Tibial nerve (tissue), 4 donors: ENCODE measurements around the gene RIMS1. TPM values are rescaled to one million over a fixed set of nuclear protein-coding genes. Genes with fewer than 3 reads are reported as not detected.

Source experiments
- DNase-seq, 2 donors: peaks; one replicate each; pipeline ENCODE4 v3.0.0-alpha.2; 2019; ENCODE audit warnings: low spot score in 2 of 2
- H3K27ac ChIP-seq, 4 donors: fragments of 200-600 bp; sonication (generic) in 3 of 4; one replicate each; pipeline ENCODE4 v1.5.1; 2017 to 2019; ENCODE audit warnings: mild to moderate bottlenecking in 1 of 4
- H3K27me3 ChIP-seq, 2 donors: fragments of 200-600 bp; sonication (generic) in 1 of 2; one replicate each; pipeline versions ENCODE4 v1.5.1 to v1.6.0; 2017 to 2019
- H3K36me3 ChIP-seq, 3 donors: fragments of 200-600 bp; sonication (generic); one replicate each; pipeline ENCODE4 v1.5.1; 2018 to 2019
- H3K4me1 ChIP-seq, 4 donors: fragments of 200-600 bp; sonication (generic) in 3 of 4; one replicate each; pipeline ENCODE4 v1.5.1; 2017 to 2019
- H3K4me3 ChIP-seq, 4 donors: fragments of 200-600 bp; sonication (generic) in 3 of 4; one replicate each; pipeline ENCODE4 v1.5.1; 2017 to 2019; ENCODE audit warnings: mild to moderate bottlenecking in 1 of 4, moderate library complexity in 1 of 4
- H3K9me3 ChIP-seq, 4 donors: fragments of 200-600 bp; sonication (generic) in 3 of 4; one replicate each; pipeline ENCODE4 v1.5.1; 2017 to 2019
- CTCF ChIP-seq, 5 experiments: fragments of 200-600 bp in 3 of 5; fragments of 450-650 bp in 2 of 5; sonication (generic) in 3 of 5; IDR thresholded peaks; one replicate each; pipeline ENCODE4 v1.5.1; 2016 to 2019; ENCODE audit warnings: antibody characterized with exemption in 5 of 5, mild to moderate bottlenecking in 3 of 5, moderate library complexity in 2 of 5
- EP300 ChIP-seq, 2 donors: sonication (generic); formaldehyde crosslinking; IDR thresholded peaks; one replicate each; pipeline ENCODE4 v1.6.1; 2017; ENCODE audit warnings: antibody characterized with exemption in 2 of 2, mild to moderate bottlenecking in 1 of 2
- POLR2A ChIP-seq, 2 donors: fragments of 450-650 bp; IDR thresholded peaks; one replicate each; pipeline ENCODE4 v1.6.1; 2017; ENCODE audit warnings: antibody characterized with exemption in 2 of 2, mild to moderate bottlenecking in 2 of 2, moderate library complexity in 2 of 2
- WGBS, 2 donors: methylation state at CpG; one replicate each; pipeline ENCODE4 v1.1.5; 2018; 5-methylcytosine and 5-hydroxymethylcytosine counted together
- total RNA-seq, 4 donors: library from RNA; depleted of rRNA; stranded (reverse); fragments of >200 nt; gene quantifications; one replicate each; pipeline ENCODE4 v1.1.0, GENCODE V29; 2016

RIMS1 gene
- total RNA-seq, 4 donors from 2014 or later, result 1.3 to 5.1 (median 3.3) TPM

- H3K36me3 ChIP-seq, result no peaks in the 10 kb centered on the region
- H3K4me3 ChIP-seq, result no peak overlapping the region
- no peaks in the 10 kb centered on the region for H3K9me3 ChIP-seq
- TF ChIP-seq POLR2A (IDR thresholded peaks at IDR 0.05) (no peak), CTCF (IDR thresholded peaks at IDR 0.05) (no peak), EP300 (IDR thresholded peaks at IDR 0.05) (no peak)
- DNase-seq, result no peak
- H3K27me3 ChIP-seq, result no peaks in the 10 kb centered on the region
- H3K4me1 ChIP-seq, result no peaks in the 10 kb centered on the region
- no peak overlapping the region for H3K27ac ChIP-seq
These were observed 395.9 kb downstream of the RIMS1 start for GRCh38 chr6:72282201-72282600.

DNA sequence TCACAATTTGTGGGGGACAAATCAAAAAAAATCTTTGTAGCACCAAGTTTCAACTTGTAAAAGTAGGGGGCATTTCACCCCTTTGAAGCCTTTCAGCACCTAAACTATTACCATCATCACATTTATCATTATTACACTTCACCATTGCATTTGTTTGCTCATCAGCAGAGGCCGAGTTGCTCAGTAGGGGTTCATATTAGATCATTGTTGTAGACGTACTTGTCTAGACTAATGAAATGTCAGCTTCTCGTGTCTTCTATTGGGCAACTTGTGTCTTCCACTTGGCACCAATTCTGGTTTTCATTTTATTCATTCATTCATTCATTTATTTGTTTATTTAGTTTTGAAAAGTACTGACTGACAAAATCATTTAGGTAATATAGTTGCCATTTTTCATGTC, 397.2 kb downstream of the RIMS1 start:
- Histone ChIP-seq H3K27me3 (no peaks in the 10 kb centered on the region), H3K36me3 (no peaks in the 10 kb centered on the region), H3K4me3 (no peak overlapping the region), H3K9me3 (no peaks in the 10 kb centered on the region), H3K27ac (no peak overlapping the region), H3K4me1 (no peaks in the 10 kb centered on the region)
- DNase-seq, result no peak
- TF ChIP-seq POLR2A (IDR thresholded peaks at IDR 0.05) (no peak), CTCF (IDR thresholded peaks at IDR 0.05) (no peak), EP300 (IDR thresholded peaks at IDR 0.05) (no peak)
- WGBS, 2 donors, result 76 to 83% methylated on average over 3 of the region's 3 CpGs

DNA sequence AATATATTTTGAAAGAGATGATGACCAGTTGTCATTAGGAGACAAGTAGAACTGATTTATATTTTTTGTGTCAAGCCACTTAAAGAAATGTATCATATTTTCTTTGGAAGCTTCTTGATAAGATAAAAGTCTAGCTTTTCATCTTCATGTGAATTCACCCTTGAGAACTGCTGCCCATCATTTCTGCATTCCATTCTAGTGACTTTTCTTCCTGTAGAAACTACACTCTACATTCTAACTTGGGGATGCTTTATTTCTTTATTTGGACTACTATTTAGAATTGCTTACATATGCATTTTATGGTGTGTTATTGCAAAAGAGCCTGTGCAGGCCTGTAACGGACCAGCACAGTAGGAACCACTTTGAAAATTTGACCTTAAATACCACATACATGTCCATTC, 400.6 kb downstream of the RIMS1 start:
- 41 to 46% methylated on average over 1 of the region's 1 CpG for WGBS, 2 donors
- Histone ChIP-seq H3K4me3 (no peak overlapping the region), H3K36me3 (no peaks in the 10 kb centered on the region), H3K27me3 (no peaks in the 10 kb centered on the region), H3K4me1 (no peaks in the 10 kb centered on the region), H3K9me3 (no peaks in the 10 kb centered on the region), H3K27ac (no peak overlapping the region)
- TF ChIP-seq CTCF (IDR thresholded peaks at IDR 0.05) (no peak), POLR2A (IDR thresholded peaks at IDR 0.05) (no peak), EP300 (IDR thresholded peaks at IDR 0.05) (no peak)
- no peak for DNase-seq

DNA sequence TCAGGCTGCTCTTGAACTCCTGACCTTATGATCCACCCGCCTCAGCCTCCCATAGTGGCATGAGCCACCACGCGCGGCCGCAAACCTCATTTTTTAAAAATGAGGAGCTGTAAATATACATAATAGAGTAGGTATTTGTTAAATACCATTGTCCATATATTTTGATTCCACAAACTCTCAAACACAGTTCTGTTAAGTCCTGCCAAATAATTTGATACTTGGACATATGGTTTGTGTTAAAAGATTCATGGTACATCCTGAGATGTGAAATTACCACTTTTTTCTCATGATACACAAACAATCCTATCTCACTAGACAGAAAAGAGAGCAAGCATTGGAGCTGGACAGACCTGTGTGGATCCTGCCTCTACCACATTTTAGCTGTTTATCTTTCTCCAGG, 401.5 kb downstream of the RIMS1 start:
- Histone ChIP-seq H3K4me1 (no peaks in the 10 kb centered on the region), H3K4me3 (no peak overlapping the region), H3K9me3 (no peaks in the 10 kb centered on the region), H3K27ac (no peak overlapping the region), H3K27me3 (no peaks in the 10 kb centered on the region), H3K36me3 (no peaks in the 10 kb centered on the region)
- DNase-seq, result no peak
- WGBS, 2 donors, result 86 to 90% methylated on average over 5 of the region's 5 CpGs
- no peak for TF ChIP-seq POLR2A (IDR thresholded peaks at IDR 0.05)
- no peak for TF ChIP-seq EP300 (IDR thresholded peaks at IDR 0.05)
- TF ChIP-seq CTCF (IDR thresholded peaks at IDR 0.05), result no peak

DNA sequence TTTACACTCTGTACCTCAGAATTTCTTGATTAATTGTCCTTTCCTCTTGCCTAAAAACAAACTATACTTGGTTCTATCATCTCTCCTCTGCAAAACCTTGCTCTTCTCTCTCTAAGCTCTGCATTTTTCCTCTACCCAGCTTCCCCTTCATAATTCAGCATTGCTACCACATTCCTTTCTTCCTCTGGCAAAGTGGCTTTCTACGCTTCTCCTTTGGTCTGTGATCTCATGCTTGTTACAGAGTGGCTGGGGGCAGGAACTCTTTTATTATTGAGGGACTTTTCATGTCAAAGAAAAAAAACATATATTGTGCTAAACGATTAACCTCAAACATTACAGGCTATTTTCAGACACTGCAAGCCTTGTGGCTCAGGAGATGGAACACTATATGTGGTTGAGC, 402.2 kb downstream of the RIMS1 start:
- H3K27me3 ChIP-seq, result no peaks in the 10 kb centered on the region
- no peaks in the 10 kb centered on the region for H3K4me1 ChIP-seq
- no peaks in the 10 kb centered on the region for H3K36me3 ChIP-seq
- WGBS, 2 donors, result 36 to 49% methylated on average over 2 of the region's 2 CpGs
- H3K9me3 ChIP-seq, result no peaks in the 10 kb centered on the region
- DNase-seq, result no peak
- H3K4me3 ChIP-seq, result no peak overlapping the region
- H3K27ac ChIP-seq, result no peak overlapping the region
- no peak for TF ChIP-seq POLR2A (IDR thresholded peaks at IDR 0.05)
- no peak for TF ChIP-seq CTCF (IDR thresholded peaks at IDR 0.05)
- TF ChIP-seq EP300 (IDR thresholded peaks at IDR 0.05), result no peak
